ENCODE results near the gene DOCK4.

DNA sequence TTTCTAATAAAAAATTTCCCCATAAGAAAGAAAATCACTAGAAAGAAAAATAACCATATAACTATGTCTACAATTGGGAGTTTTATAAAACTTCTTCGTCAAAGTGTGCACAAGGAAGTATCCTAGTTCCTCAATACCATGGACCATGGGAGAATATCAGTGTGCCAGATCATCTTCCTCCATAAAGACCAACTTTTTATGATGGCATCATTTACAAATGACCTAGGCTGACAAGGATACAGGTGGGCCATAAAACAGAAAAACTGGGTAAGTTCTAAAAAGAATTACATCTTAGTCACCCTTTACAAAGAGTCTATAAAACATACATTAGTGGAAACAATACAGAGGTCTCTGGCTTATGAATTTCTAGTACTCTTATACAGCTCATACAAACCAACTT is 303.2 kb downstream of the DOCK4 start:
- TF ChIP-seq, protein P1, sequence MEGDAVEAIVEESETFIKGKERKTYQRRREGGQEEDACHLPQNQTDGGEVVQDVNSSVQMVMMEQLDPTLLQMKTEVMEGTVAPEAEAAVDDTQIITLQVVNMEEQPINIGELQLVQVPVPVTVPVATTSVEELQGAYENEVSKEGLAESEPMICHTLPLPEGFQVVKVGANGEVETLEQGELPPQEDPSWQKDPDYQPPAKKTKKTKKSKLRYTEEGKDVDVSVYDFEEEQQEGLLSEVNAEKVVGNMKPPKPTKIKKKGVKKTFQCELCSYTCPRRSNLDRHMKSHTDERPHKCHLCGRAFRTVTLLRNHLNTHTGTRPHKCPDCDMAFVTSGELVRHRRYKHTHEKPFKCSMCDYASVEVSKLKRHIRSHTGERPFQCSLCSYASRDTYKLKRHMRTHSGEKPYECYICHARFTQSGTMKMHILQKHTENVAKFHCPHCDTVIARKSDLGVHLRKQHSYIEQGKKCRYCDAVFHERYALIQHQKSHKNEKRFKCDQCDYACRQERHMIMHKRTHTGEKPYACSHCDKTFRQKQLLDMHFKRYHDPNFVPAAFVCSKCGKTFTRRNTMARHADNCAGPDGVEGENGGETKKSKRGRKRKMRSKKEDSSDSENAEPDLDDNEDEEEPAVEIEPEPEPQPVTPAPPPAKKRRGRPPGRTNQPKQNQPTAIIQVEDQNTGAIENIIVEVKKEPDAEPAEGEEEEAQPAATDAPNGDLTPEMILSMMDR (IDR thresholded peaks at IDR 0.05) = no peak
- TF ChIP-seq NR3C1 (CRISPR knock-in tag; conservative IDR thresholded peaks at IDR 0.05; ENCODE audit: low read depth) (no peak), NFYB (CRISPR knock-in tag; conservative IDR thresholded peaks at IDR 0.05; ENCODE audit: low read depth) (no peak)
